Cardiac muscle cell (in vitro differentiated cells and primary cell): ENCODE results near the gene ZNF385D. TPM values are rescaled to one million over a fixed set of nuclear protein-coding genes. Genes with fewer than 3 reads are reported as not detected.
A peak's percentile ranks its signal among the peaks of the same experiment; 100 is the strongest.

ENCODE experiments used
- DNase-seq, 2 donors: peaks; one replicate each; pipeline versions ENCODE4 v3.0.0 to v3.0.0-alpha.2; 2010 to 2017; ENCODE audit warnings: low read depth in 1 of 2, low spot score in 1 of 2
- H3K27ac ChIP-seq: fragments of 200-600 bp; sonication (generic); 2 replicates; pipeline ENCODE4 v1.5.1; 2016
- H3K27me3 ChIP-seq: fragments of 200-600 bp; sonication (generic); 2 replicates; pipeline ENCODE4 v1.6.0; 2016; ENCODE audit warnings: control low read depth
- H3K36me3 ChIP-seq: fragments of 200-600 bp; sonication (generic); 2 replicates; pipeline ENCODE4 v1.5.1; 2016; ENCODE audit warnings: control low read depth
- H3K4me1 ChIP-seq: fragments of 200-600 bp; sonication (generic); 2 replicates; pipeline ENCODE4 v1.8.1; 2017; ENCODE audit warnings: low read depth, mild to moderate bottlenecking, mixed run types
- H3K4me3 ChIP-seq: fragments of 200-600 bp; sonication (generic); 2 replicates; pipeline ENCODE4 v1.5.1; 2016; ENCODE audit warnings: mild to moderate bottlenecking
- H3K9me3 ChIP-seq: fragments of 200-600 bp; sonication (generic); 2 replicates; pipeline ENCODE4 v1.5.1; 2017; ENCODE audit warnings: low read depth, mild to moderate bottlenecking, control low read depth
- CTCF ChIP-seq: IDR thresholded peaks from 2 replicates; pipeline ENCODE4 v1.5.1; 2012; ENCODE audit warnings: low read depth, mild to moderate bottlenecking, low read length
- polyA plus RNA-seq: library from polyadenylated mRNA; unstranded; fragments of >200 nt; fragmentation: Nextera tagmentation; extraction: Ambion mirVana; gene quantifications from 2 replicates; pipeline ENCODE4 v1.2.1, GENCODE V29; 2016
- total RNA-seq: library from RNA; depleted of rRNA; stranded (reverse); fragments of >200 nt; gene quantifications from 2 replicates; pipeline ENCODE4 v1.2.3, GENCODE V29; 2016

ZNF385D gene
- total and polyA plus RNA-seq, 2 experiments from 2014 or later = 1.3 to 10.6 TPM

GRCh38 chr3:21647961-21648360, 103.0 kb downstream of the ZNF385D start:
- DNase-seq = no peak
- Histone ChIP-seq H3K27ac (no peak overlapping the region), H3K9me3 (no peaks in the 10 kb centered on the region), H3K27me3 (no peaks in the 10 kb centered on the region), H3K4me1 (peaks cover 10% of the 10 kb centered on the region), H3K4me3 (no peak overlapping the region), H3K36me3 (no peaks in the 10 kb centered on the region)
- TF ChIP-seq CTCF = no peak

GRCh38 chr3:21645121-21645897, 105.7 kb downstream of the ZNF385D start:
- Histone ChIP-seq H3K27me3 (no peaks in the 10 kb centered on the region), H3K9me3 (no peaks in the 10 kb centered on the region), H3K4me3 (no peak overlapping the region), H3K4me1 (peaks cover 10% of the 10 kb centered on the region), H3K36me3 (no peaks in the 10 kb centered on the region), H3K27ac (no peak overlapping the region)
- no peak for TF ChIP-seq CTCF
- DNase-seq = peak in 1 of 2 donors; percentile 45

GRCh38 chr3:21644268-21644667, 106.7 kb downstream of the ZNF385D start:
- no peak overlapping the region for H3K4me3 ChIP-seq
- H3K27ac ChIP-seq = no peak overlapping the region
- no peak for DNase-seq
- no peaks in the 10 kb centered on the region for H3K27me3 ChIP-seq
- peaks cover 10% of the 10 kb centered on the region for H3K4me1 ChIP-seq
- H3K9me3 ChIP-seq = no peaks in the 10 kb centered on the region
- no peaks in the 10 kb centered on the region for H3K36me3 ChIP-seq
- no peak for TF ChIP-seq CTCF

- no peaks in the 10 kb centered on the region for H3K27me3 ChIP-seq
- H3K9me3 ChIP-seq = no peaks in the 10 kb centered on the region
- no peak for DNase-seq
- TF ChIP-seq CTCF = no peak
- H3K36me3 ChIP-seq = no peaks in the 10 kb centered on the region
- no peak overlapping the region for H3K27ac ChIP-seq
- peaks cover 10% of the 10 kb centered on the region for H3K4me1 ChIP-seq
- H3K4me3 ChIP-seq = no peak overlapping the region
These were observed 107.3 kb downstream of the ZNF385D start for GRCh38 chr3:21643752-21644151.

- no peaks in the 10 kb centered on the region for H3K9me3 ChIP-seq
- H3K4me1 ChIP-seq = peaks cover 10% of the 10 kb centered on the region
- H3K27ac ChIP-seq = no peak overlapping the region
- DNase-seq = no peak
- H3K36me3 ChIP-seq = no peaks in the 10 kb centered on the region
- no peak overlapping the region for H3K4me3 ChIP-seq
- no peaks in the 10 kb centered on the region for H3K27me3 ChIP-seq
- TF ChIP-seq CTCF = no peak
These were observed 108.6 kb downstream of the ZNF385D start for GRCh38 chr3:21642433-21642832.
